Upper lobe of left lung (tissue), 6 donors: ENCODE results near the gene CCT6B. TPM values are rescaled to one million over a fixed set of nuclear protein-coding genes. Genes with fewer than 3 reads are reported as not detected.
A peak's percentile ranks its signal among the peaks of the same experiment; 100 is the strongest.

Experiments
- ATAC-seq, 2 donors: fragments of 200-7000 bp; cut with Tn5 transposase; one replicate each; pipeline ENCODE4 v1.9.1; 2022; ENCODE audit warnings: mild to moderate bottlenecking in 2 of 2, moderate library complexity in 2 of 2; ENCODE audit not compliant: low FRiP score in 2 of 2
- DNase-seq, 2 donors: peaks; one replicate each; pipeline ENCODE4 v3.0.0-alpha.2; 2019 to 2020
- H3K27ac ChIP-seq, 4 donors: fragments of 200-600 bp; sonication (generic); one replicate each; pipeline ENCODE4 v1.5.1; 2016 to 2019
- H3K27me3 ChIP-seq, 4 donors: fragments of 200-600 bp; sonication (generic); one replicate each; pipeline ENCODE4 v1.5.1; 2017 to 2019
- H3K36me3 ChIP-seq, 4 donors: fragments of 200-600 bp; sonication (generic); one replicate each; pipeline ENCODE4 v1.5.1; 2016 to 2019
- H3K4me1 ChIP-seq, 4 donors: fragments of 200-600 bp; sonication (generic); one replicate each; pipeline ENCODE4 v1.5.1; 2018 to 2019
- H3K4me3 ChIP-seq, 4 donors: fragments of 200-600 bp; sonication (generic); one replicate each; pipeline ENCODE4 v1.5.1; 2017 to 2019; ENCODE audit warnings: mild to moderate bottlenecking in 2 of 4, moderate library complexity in 1 of 4
- H3K9me3 ChIP-seq, 4 donors: fragments of 200-600 bp; sonication (generic); one replicate each; pipeline ENCODE4 v1.5.1; 2018 to 2019
- CTCF ChIP-seq, 6 experiments: fragments of 450-650 bp in 4 of 6; fragments of 200-600 bp in 2 of 6; sonication (generic) in 2 of 6; IDR thresholded peaks; one replicate each; pipeline ENCODE4 v1.5.1; 2016 to 2019; ENCODE audit warnings: antibody characterized with exemption in 6 of 6
- EP300 ChIP-seq, 4 donors: sonication (generic); formaldehyde crosslinking; IDR thresholded peaks; one replicate each; pipeline ENCODE4 v1.5.1; 2017; ENCODE audit warnings: antibody characterized with exemption in 4 of 4, control low read depth in 2 of 4
- POLR2A ChIP-seq, 4 donors: fragments of 450-650 bp; IDR thresholded peaks; one replicate each; pipeline ENCODE4 v1.5.1; 2016 to 2017; ENCODE audit warnings: antibody characterized with exemption in 4 of 4, mild to moderate bottlenecking in 2 of 4
- POLR2AphosphoS5 ChIP-seq, 2 donors: sonication (generic); formaldehyde crosslinking; IDR thresholded peaks; one replicate each; pipeline ENCODE4 v1.5.1; 2017; ENCODE audit warnings: antibody characterized with exemption in 2 of 2
- WGBS, 2 donors: methylation state at CpG; one replicate each; pipeline ENCODE4 v1.1.5; 2017 to 2018; 5-methylcytosine and 5-hydroxymethylcytosine counted together
- total RNA-seq, 6 donors: library from RNA; depleted of rRNA in 4 of 6; stranded (reverse); fragments of >200 nt in 4 of 6; gene quantifications; one replicate each; pipeline versions ENCODE4 v1.1.0 to v1.2.1, GENCODE V29; 2016 to 2021
- donor health status: DM: no; HTN: no; CAD: no; lungs with moderate emphysema.
- donor health status: DM: no; HTN: yes; CAD: no; lungs with severe emphysema.

Gene CCT6B, protein sequence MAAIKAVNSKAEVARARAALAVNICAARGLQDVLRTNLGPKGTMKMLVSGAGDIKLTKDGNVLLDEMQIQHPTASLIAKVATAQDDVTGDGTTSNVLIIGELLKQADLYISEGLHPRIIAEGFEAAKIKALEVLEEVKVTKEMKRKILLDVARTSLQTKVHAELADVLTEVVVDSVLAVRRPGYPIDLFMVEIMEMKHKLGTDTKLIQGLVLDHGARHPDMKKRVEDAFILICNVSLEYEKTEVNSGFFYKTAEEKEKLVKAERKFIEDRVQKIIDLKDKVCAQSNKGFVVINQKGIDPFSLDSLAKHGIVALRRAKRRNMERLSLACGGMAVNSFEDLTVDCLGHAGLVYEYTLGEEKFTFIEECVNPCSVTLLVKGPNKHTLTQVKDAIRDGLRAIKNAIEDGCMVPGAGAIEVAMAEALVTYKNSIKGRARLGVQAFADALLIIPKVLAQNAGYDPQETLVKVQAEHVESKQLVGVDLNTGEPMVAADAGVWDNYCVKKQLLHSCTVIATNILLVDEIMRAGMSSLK
- 1 to 10 TPM in 4 of 6 donors, under 1 TPM in 2; 0.54 to 4.5 (median 1.7) TPM for total RNA-seq

DNA sequence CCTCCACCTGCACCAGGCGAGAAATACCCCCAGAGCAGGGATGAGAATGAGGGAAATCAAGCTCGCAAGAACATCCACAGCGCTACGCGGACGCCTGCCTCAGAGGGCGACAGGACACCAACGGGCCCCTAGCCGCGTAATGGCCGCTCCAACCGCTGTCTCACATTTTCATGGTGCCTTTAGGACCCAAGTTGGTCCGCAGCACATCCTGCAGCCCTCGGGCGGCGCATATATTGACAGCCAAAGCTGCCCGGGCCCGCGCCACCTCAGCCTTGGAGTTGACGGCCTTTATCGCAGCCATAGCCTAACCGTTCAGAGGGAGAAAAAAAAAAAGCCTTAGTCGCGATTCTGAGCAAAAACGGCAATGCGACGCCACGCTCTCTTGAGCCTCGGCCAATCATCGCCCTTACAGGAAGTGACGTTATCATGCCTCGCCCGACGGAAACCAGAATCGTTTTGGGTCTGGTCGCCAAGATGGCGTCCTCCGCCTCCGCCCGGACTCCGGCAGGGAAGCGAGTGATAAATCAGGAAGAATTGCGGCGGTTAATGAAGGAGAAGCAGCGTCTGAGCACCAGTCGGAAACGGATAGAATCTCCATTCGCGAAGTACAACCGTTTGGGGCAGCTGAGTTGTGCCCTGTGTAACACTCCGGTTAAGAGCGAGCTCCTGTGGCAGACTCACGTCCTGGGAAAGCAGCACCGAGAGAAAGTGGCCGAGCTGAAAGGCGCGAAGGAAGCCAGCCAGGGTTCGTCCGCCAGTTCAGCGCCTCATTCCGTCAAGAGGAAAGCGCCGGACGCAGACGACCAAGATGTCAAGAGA is at the start of gene CCT6B, which contains the start of gene ZNF830:
Gene CCT6B, minus strand, starts transcription at position 368 of the 819 bp plus-strand sequence. Its CDS starts 67 bp downstream, at position 301.
Gene ZNF830, plus strand, starts transcription at position 448 of the 819 bp plus-strand sequence. Its CDS starts 27 bp downstream, at position 475.
- no peaks in the 10 kb centered on the region for H3K27me3 ChIP-seq

DNA sequence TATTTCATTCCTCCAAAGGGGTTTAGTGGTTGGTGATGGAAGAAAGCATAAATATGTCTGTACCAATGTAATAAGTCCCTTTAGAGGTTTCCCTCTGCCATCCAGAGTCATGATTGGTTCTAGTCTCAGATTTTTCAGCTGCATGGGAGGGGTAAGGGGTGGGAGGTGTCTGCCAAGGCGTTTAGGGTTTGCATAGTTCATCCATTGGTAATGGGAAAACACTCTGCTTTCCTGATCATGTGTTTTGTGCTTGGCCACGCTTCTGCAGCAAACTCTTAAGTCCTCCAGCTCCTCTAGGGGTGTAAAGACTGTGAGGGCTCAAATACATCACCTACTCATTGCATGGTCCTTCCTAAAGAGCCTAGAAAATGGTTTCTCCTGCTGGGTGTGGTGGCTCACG is 48.8 kb upstream of the CCT6B start:
- no peak overlapping the region for H3K27ac ChIP-seq
- H3K36me3 ChIP-seq = peaks cover 10 to 78% (median 24%) of the 10 kb centered on the region in 4 donors
- no peak for DNase-seq
- no peaks in the 10 kb centered on the region for H3K4me1 ChIP-seq
- no peak for ATAC-seq
- no peak overlapping the region for H3K4me3 ChIP-seq
- H3K27me3 ChIP-seq = no peaks in the 10 kb centered on the region
- H3K9me3 ChIP-seq = no peaks in the 10 kb centered on the region
- TF ChIP-seq CTCF (IDR thresholded peaks at IDR 0.05) (no peak), POLR2AphosphoS5 (IDR thresholded peaks at IDR 0.05) (no peak), EP300 (IDR thresholded peaks at IDR 0.05) (no peak), POLR2A (IDR thresholded peaks at IDR 0.05) (no peak)
- 90% methylated on average over 3 of the region's 3 CpGs for WGBS, 2 donors

More for the DNA sequence above, at the start of gene CCT6B, which contains the start of gene ZNF830:
- peaks cover 0 to 31% (median 16%) of the 10 kb centered on the region in 4 donors for H3K36me3 ChIP-seq
- TF ChIP-seq POLR2A (IDR thresholded peaks at IDR 0.05) (peak in 3 of 4 donors; percentile 22 to 82 (median 76)), EP300 (IDR thresholded peaks at IDR 0.05) (peak in 1 of 4 donors; percentile 33), POLR2AphosphoS5 (IDR thresholded peaks at IDR 0.05) (peak; percentile 95 to 98), CTCF (IDR thresholded peaks at IDR 0.05) (no peak)
- WGBS, 2 donors = 0 to 1% methylated on average over 38 to 65 of the region's 65 CpGs
- ATAC-seq = peak; percentile 96 to 99
- no peaks in the 10 kb centered on the region for H3K9me3 ChIP-seq
- peak within 1 kb of the TSS; percentile 89 to 97 (median 94) for H3K27ac ChIP-seq
- H3K4me3 ChIP-seq = peak within 1 kb of the TSS; percentile 82 to 95 (median 85)
- H3K4me1 ChIP-seq = peaks cover 20 to 30% (median 22%) of the 10 kb centered on the region in 4 donors
- peak; percentile 89 to 90 for DNase-seq

GRCh38 chr17:35006961-35007360 is 45.7 kb upstream of the CCT6B start:
- no peak for DNase-seq
- H3K4me1 ChIP-seq = no peaks in the 10 kb centered on the region
- H3K4me3 ChIP-seq = no peak overlapping the region
- H3K27me3 ChIP-seq = no peaks in the 10 kb centered on the region
- peaks cover 10 to 79% (median 31%) of the 10 kb centered on the region in 4 donors for H3K36me3 ChIP-seq
- 79 to 94% methylated on average over 1 of the region's 1 CpG for WGBS, 2 donors
- no peak for ATAC-seq
- TF ChIP-seq POLR2AphosphoS5 (IDR thresholded peaks at IDR 0.05) = no peak
- no peak for TF ChIP-seq POLR2A (IDR thresholded peaks at IDR 0.05)
- no peak for TF ChIP-seq CTCF (IDR thresholded peaks at IDR 0.05)
- no peak for TF ChIP-seq EP300 (IDR thresholded peaks at IDR 0.05)
- no peaks in the 10 kb centered on the region for H3K9me3 ChIP-seq
- H3K27ac ChIP-seq = no peak overlapping the region

GRCh38 chr17:35006345-35006744 is 45.1 kb upstream of the CCT6B start:
- Histone ChIP-seq H3K9me3 (no peaks in the 10 kb centered on the region), H3K27ac (no peak overlapping the region), H3K4me3 (no peak overlapping the region), H3K27me3 (no peaks in the 10 kb centered on the region), H3K36me3 (peaks cover 8 to 79% (median 33%) of the 10 kb centered on the region in 4 donors), H3K4me1 (no peaks in the 10 kb centered on the region)
- DNase-seq (no peak), ATAC-seq (no peak)
- no peak for TF ChIP-seq POLR2AphosphoS5 (IDR thresholded peaks at IDR 0.05)
- TF ChIP-seq EP300 (IDR thresholded peaks at IDR 0.05) = no peak
- no peak for TF ChIP-seq POLR2A (IDR thresholded peaks at IDR 0.05)
- no peak for TF ChIP-seq CTCF (IDR thresholded peaks at IDR 0.05)
- WGBS, 2 donors = 81 to 94% methylated on average over 4 of the region's 4 CpGs
